NCI-H2171 (cell line): Measurements from ENCODE around the gene DISC1.
"Not testable (repeated sequence)": the region's sequence is repeated elsewhere in the genome, so short reads cannot be mapped to it uniquely, and the experiment has no call there.

Experiments used
- DNase-seq: peaks from one replicate; lab custom pipeline; 2025; lab: John Stamatoyannopoulos, UW

DISC1 gene

DNA sequence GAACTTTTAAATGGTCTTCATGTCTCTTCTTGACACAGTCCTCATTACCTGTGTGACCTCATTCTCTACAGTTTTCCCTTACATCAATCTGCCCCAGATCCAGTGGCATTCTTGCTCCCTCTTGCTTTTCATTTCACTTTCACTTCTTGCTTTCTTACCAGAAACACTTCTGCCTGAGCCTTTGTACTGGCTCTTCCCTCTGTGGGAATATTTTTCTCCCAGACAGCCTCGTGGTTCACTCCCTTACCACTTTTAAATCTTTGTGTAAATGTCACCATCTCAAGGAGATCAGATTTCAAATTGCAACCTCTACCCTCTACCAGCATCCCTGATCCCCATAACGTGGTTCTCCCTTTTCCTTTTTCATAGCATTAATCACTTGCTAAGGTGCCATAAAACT is 73.2 kb downstream of the DISC1 start:
- no peak for DNase-seq

DNA sequence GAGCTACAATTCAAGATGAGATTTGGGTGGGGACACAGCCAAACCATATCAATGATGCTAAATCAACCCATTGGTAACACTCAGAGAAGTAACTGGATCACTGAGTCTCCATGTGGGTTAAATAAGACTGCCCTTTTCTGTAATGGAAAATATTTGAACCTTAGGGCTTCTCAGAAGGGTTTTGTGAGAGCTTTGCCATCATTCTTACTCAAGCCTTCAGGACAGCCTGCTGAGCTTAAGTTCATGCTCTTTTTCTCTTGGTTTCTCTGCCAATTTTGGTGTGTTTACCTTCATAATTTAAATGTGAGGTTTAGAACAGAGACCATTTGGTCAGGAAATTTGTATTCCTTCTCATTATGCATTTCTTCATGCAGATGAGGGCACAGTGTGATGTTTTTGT is 74.7 kb downstream of the DISC1 start:
- no peak for DNase-seq

DNA sequence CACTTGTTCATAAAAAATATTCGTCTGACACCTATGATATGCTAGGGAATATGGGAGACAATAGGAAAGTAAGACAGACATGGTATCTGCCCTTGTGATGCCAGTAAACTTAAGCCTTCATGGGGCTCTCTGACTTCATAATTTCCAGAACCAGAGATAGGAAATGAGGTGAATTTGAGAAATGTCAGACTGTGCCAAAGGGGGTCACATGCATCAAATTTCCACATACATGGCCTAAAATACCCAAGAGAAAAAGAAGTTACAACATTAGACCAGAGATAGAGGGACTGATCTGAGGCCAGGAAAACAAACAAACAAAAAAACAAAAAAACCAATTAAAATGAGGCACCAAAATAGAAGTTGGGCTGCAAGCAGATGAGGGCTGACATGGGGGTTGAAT is 75.7 kb downstream of the DISC1 start:
- no peak for DNase-seq

- no peak for DNase-seq
These were observed 76.2 kb downstream of the DISC1 start for GRCh38 chr1:231702804-231703203.

DNA sequence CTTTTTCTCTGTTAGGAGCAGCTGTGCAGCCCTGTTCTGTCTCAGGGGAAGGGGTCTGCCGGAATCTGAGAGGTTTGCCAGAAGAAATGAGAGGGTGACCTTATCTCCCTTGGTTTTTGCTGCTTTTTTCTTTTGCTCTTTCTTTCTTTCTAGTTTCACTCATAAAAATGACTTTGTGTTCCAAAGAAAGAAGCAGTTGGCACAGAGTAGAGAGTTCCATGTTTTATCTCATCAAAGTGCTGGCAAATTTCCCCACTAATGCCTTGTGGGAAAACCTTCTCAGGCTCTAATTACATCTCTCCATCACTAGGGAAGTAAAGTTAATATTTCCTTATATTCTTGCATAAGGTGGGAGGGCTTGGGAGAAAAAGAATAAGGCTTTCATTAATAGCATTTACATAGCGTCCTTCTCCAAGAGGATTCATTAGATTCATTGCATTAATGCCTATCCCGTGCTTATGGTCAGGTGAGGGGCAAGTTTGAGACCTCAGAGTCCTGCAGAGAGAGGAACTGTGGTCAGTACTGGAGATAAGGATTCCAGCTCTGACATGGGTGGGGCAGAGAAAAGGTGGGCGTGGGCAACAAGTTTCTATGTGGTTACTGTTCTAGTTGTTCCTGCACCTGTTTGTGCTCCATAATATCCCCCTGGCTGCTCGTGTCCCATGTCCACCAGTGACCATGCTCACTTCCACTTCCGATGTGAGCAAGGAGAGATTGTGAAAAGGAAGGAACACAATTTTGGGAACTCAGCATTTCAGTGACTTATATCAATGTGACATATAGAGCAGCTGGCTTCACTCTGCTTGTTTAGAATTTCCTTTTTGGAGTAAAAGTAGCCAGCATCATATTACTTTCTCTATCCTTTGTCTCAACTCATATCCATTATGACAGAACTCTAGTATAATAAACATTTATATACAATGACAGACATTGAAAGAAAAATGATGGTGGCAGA is 79.5 kb downstream of the DISC1 start:
- DNase-seq: no peak

- no peak for DNase-seq
These were observed 80.3 kb downstream of the DISC1 start for GRCh38 chr1:231706934-231707333.

GRCh38 chr1:231707407-231707806 is 80.8 kb downstream of the DISC1 start:
- no peak for DNase-seq

GRCh38 chr1:231708394-231708793 is 81.8 kb downstream of the DISC1 start:
- DNase-seq: no peak

DNA sequence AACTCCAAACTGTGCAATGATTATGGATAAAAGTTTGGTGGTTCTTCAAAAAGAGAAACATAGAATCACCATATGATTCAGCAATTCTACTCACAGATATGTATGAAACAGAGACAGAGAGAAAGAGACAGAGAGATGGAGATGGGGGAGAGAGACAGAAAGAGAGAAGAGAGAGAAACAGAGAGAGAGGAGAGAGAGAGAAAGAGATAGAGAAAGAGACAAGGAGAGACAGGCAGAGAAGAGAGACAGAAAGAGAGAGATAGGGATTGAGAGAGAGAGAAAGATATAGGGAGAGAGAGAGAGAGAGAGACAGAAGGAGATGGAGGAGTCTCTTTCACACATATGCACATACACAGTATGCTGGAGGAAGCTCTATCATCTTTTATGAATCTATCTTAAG is 87.8 kb downstream of the DISC1 start:
- no peak for DNase-seq

DNA sequence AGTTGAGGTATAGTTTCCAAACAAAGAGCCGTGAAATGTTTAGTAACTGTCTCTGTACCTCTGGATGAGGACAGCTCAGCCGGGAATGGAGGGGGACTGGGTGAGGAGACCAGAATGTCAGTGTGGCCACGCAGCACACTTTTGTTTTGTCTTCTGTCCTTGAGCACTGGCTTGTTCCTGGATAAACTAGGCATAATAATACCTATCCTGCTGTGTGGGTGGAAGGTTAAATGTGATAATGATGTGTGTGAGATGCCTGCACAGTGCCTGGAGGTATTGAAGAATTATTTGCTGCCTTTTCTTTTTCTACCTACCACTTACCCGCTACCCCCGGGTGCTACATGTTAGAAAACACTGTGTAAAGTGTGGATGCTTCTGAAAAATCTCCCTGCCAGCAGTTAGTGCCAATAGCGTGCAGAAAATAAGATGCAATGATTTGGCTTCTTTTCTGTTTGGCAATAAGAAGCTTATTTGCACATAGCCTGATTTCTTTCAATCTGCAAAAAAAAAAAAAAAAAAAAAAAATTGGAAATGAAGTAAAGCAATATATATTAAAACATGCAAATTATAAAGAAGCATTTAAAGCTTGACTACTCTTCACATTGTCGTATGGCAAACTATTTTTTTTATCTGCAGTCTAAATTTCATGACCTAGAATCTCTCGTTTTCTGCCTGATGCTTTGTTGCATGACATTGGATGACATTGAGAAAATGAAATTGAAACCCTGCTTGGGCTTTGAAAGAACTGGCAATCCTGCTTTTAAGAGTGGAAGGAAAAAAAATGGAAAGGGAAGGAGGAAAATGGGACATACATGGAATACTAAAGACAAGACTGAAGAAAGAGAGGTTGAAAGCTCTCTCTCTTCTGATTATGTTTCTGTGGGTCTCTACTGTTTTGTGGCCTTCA is 89.5 kb downstream of the DISC1 start:
- no peak for DNase-seq

GRCh38 chr1:231716879-231717278 is 90.3 kb downstream of the DISC1 start:
- DNase-seq: no peak

DNA sequence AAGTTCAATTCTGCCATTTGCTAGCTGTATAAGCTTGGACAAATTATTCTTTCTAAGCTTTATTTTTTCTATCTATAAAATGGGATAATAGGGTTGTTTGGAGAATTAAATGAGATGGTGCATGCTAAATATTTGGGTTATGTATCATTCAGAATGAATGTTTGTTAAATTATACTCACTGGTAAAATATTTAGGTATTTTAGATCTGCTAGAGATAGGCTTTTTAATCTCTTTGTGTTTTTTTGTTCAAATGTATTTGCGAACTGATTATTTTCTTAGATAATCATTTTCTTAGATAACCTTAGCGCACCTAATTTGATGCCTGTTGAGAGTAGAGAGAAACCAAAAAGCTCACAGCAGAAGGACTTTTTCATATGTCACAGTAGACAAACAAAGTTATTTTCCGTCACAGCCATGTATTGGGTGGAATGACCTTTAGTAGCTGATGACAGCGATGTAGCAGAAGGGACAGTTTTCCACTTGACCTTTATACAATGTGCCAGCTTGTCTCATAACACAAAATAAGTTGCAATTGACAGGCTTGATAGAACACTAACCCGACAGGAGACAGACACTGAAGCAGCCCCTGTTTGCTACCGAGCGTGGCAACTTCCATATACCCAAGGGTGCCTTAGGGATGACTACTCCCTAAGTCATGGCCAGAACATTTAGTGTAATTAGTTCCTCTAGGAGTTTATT is 93.0 kb downstream of the DISC1 start:
- no peak for DNase-seq

DNA sequence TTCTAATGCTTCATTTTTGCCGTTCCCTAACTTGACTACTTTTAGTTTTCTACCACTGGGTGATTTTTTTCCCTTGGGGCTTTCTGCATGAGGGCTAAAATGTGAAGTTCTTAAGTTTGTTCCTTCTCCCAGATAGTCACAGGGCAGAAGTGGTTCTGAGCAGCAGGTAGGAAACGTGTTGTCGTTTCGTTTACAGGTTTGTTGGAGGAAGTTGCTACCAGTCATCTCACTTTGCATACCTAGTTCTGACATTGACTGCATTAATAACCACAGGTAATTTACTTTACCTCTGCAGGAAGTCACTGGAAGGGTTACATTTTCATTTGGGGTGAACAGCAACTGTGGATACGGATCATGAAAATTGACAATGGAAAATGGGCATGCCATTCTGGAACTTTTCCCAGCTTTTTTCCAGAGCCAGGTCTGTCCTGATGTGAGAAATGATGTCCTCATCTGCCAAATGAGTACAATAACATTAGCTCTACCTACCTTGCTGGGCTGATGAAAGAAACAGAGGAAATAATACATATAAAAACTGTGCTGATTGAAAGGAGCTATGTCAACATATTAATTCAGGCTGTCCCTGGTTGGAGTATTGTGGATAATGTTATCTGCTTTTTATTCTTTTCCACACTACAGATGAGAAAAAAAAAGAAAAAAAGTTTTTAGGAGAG is 94.2 kb downstream of the DISC1 start:
- no peak for DNase-seq

DNA sequence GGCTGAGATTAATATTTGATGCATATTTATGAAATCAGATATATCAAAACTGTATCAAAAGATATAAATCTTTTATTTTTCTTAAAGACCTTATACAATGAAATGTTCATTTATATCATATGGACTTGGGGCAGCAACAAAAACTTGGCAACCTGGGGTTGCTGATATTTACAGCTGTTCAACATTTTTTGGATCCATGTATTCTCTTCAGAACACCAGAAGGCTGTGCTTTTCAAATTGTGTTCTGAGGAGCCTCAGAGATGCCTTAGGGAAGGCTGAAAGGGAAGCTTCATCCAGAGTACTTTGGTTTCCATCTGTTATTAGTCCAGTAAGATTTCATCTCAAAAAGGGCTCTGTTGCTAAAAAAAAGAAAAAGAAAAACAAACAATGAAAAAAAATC is 94.8 kb downstream of the DISC1 start:
- no peak for DNase-seq

DNA sequence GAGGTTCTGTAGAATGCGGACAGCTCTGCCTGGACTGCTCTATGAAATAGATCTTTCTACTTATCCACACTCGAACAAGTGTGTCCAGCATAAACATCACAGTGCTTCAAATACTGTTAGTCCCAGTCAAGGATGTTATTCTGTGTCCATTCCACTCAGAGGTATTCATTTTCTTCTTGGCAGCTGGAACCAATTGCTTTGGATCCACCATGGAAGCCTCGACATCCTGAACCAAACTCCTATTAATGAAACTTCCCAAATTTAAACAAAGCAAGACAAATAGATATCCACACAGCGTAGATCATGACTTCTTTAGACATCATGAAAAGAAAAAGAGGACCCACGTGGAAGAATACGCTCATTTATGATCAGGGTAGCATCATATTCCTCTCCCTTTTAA is 95.8 kb downstream of the DISC1 start:
- DNase-seq: no peak

DNA sequence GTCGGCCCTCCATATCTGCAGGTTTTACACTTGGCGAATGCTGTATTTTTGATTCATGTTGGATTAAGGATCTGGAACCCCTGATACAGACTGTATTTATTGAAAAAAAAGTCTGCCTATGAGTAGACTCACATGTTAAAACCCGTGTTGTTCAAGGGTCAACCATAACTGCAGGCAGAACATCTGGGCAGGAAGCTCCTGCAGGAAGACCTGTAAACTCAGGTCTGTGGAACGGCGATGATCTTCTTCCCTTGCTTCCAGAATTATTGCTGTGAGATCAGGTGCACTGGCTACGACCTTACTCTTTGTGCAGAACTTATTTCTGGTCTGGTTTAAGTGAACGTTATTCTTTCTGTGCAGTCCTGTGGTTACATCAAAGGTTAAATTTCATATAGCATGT is 96.6 kb downstream of the DISC1 start:
- DNase-seq: no peak

DNA sequence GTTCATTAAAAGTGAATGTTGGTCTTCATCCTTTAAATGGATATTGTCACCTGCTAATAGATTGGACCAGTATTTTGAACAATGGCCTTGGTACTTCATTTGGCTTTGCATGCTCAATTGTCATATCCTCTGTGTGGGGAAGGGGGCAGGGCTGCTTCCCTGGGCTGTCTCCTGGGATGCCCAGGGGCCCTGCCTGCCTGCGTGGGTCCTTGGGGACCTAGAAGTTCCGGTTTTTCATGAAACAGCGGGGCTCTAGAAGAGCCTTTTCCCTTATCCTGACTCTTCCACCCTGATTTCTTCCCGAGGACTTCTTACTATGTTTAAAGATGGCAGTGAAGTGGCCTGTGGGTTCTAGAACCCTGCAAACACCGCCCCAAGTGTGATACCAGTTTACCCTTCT is 97.5 kb downstream of the DISC1 start:
- no peak for DNase-seq

GRCh38 chr1:231724876-231725647 is 98.5 kb downstream of the DISC1 start:
- no peak for DNase-seq

- no peak for DNase-seq
These were observed 100.6 kb downstream of the DISC1 start for GRCh38 chr1:231727171-231727570.

DNA sequence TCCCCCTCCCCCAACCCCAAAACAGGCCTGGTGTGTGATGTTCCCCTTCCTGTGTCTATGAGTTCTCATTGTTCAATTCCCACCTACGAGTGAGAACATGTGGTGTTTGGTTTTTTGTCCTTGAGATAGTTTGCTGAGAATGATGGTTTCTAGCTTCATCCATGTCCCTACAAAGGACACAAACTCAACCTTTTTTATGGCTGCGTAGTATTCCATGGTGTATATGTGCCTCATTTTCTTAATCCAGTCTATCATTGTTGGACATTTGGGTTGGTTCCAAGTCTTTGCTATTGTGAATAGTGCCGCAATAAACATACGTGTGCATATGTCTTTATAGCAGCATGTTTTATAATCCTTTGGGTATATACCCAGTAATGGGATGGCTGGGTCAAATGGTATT is 102.4 kb downstream of the DISC1 start:
- DNase-seq: not testable (repeated sequence)

GRCh38 chr1:231729544-231729943 is 103.0 kb downstream of the DISC1 start:
- DNase-seq: no peak
